Ascending aorta (tissue), 2 donors: ENCODE results near the gene OR6C3. TPM values are rescaled to one million over a fixed set of nuclear protein-coding genes. Genes with fewer than 3 reads are reported as not detected.
"Not testable (repeated sequence)": the region's sequence is repeated elsewhere in the genome, so short reads cannot be mapped to it uniquely, and the experiment has no call there.

Source experiments
- DNase-seq, 2 donors: peaks; one replicate each; pipeline ENCODE4 v3.0.0-alpha.2; 2019; ENCODE audit warnings: low spot score in 2 of 2
- H3K27ac ChIP-seq, 2 donors: fragments of 200-600 bp; sonication (generic); one replicate each; pipeline ENCODE4 v1.5.1; 2016 to 2017; ENCODE audit warnings: mild to moderate bottlenecking in 1 of 2
- H3K27me3 ChIP-seq: fragments of 200-600 bp; sonication (generic); one replicate; pipeline ENCODE4 v1.5.1; 2017
- H3K36me3 ChIP-seq, 2 donors: fragments of 200-600 bp; sonication (generic); one replicate each; pipeline ENCODE4 v1.5.1; 2016
- H3K4me1 ChIP-seq, 2 donors: fragments of 200-600 bp; sonication (generic); one replicate each; pipeline ENCODE4 v1.5.1; 2016 to 2017; ENCODE audit warnings: mild to moderate bottlenecking in 1 of 2
- H3K4me3 ChIP-seq, 2 donors: fragments of 200-600 bp; sonication (generic); one replicate each; pipeline ENCODE4 v1.5.1; 2016 to 2017; ENCODE audit warnings: mild to moderate bottlenecking in 1 of 2
- H3K9me3 ChIP-seq, 2 donors: fragments of 200-600 bp; sonication (generic); one replicate each; pipeline ENCODE4 v1.5.1; 2016
- CTCF ChIP-seq, 3 experiments: fragments of 200-600 bp in 2 of 3; fragments of 450-650 bp in 1 of 3; sonication (generic) in 2 of 3; IDR thresholded peaks; one replicate each; pipeline ENCODE4 v1.5.1; 2016 to 2019; ENCODE audit warnings: antibody characterized with exemption in 3 of 3, mild to moderate bottlenecking in 1 of 3, moderate library complexity in 1 of 3
- intact Hi-C: fragments of 100-400 bp; cut with DNase I; formaldehyde crosslinking; loops from one replicate; pipeline ENCODE4 v1.15.1; 2023
- total RNA-seq: library from RNA; depleted of rRNA; stranded (reverse); fragments of >200 nt; gene quantifications from one replicate; pipeline ENCODE4 v1.1.0, GENCODE V29; 2016

Gene OR6C3
- not detected for total RNA-seq

GRCh38 chr12:55330446-55330845 is at the start of gene OR6C3:
Gene OR6C3, plus strand, starts transcription at chr12:55330746. Its CDS starts 955 bp downstream, at chr12:55331701.
- no peak within 1 kb of the TSS for H3K4me3 ChIP-seq
- no peak for TF ChIP-seq CTCF (IDR thresholded peaks at IDR 0.05)
- H3K27me3 ChIP-seq: no peaks in the 10 kb centered on the region
- H3K9me3 ChIP-seq: no peaks in the 10 kb centered on the region
- H3K27ac ChIP-seq: no peak within 1 kb of the TSS
- H3K36me3 ChIP-seq: no peaks in the 10 kb centered on the region
- intact Hi-C loops: no loop called here
- H3K4me1 ChIP-seq: no peaks in the 10 kb centered on the region
- no peak for DNase-seq

- H3K27ac ChIP-seq: no peak overlapping the region
- H3K27me3 ChIP-seq: no peaks in the 10 kb centered on the region
- no peak overlapping the region for H3K4me3 ChIP-seq
- intact Hi-C loops: no loop called here
- H3K9me3 ChIP-seq: no peaks in the 10 kb centered on the region
- H3K36me3 ChIP-seq: no peaks in the 10 kb centered on the region
- no peaks in the 10 kb centered on the region for H3K4me1 ChIP-seq
- TF ChIP-seq CTCF (IDR thresholded peaks at IDR 0.05): no peak
- DNase-seq: no peak
Measured at GRCh38 chr12:55280991-55281390, 49.6 kb upstream of the OR6C3 start.

GRCh38 chr12:55289999-55290398 is 40.5 kb upstream of the OR6C3 start:
- Histone ChIP-seq H3K36me3 (no peaks in the 10 kb centered on the region), H3K27me3 (no peaks in the 10 kb centered on the region), H3K4me1 (no peaks in the 10 kb centered on the region), H3K9me3 (no peaks in the 10 kb centered on the region), H3K4me3 (no peak overlapping the region), H3K27ac (no peak overlapping the region)
- no peak for TF ChIP-seq CTCF (IDR thresholded peaks at IDR 0.05)
- intact Hi-C loops: no loop called here
- no peak for DNase-seq

GRCh38 chr12:55296469-55296868 is 34.1 kb upstream of the OR6C3 start, which contains the start of gene OR6C6:
Gene OR6C6, minus strand, starts transcription at chr12:55296569. Its CDS starts 1,337 bp downstream, at chr12:55295232.
- no peak for TF ChIP-seq CTCF (IDR thresholded peaks at IDR 0.05)
- H3K27ac ChIP-seq: no peak within 1 kb of the TSS
- H3K9me3 ChIP-seq: no peaks in the 10 kb centered on the region
- H3K4me1 ChIP-seq: no peaks in the 10 kb centered on the region
- intact Hi-C loops: no loop called here
- H3K27me3 ChIP-seq: no peaks in the 10 kb centered on the region
- H3K4me3 ChIP-seq: no peak within 1 kb of the TSS
- no peaks in the 10 kb centered on the region for H3K36me3 ChIP-seq
- DNase-seq: no peak

- intact Hi-C loops: no loop called here
- H3K27ac ChIP-seq: no peak within 1 kb of the TSS
- H3K9me3 ChIP-seq: no peaks in the 10 kb centered on the region
- no peaks in the 10 kb centered on the region for H3K36me3 ChIP-seq
- DNase-seq: no peak
- H3K27me3 ChIP-seq: no peaks in the 10 kb centered on the region
- no peaks in the 10 kb centered on the region for H3K4me1 ChIP-seq
- TF ChIP-seq CTCF (IDR thresholded peaks at IDR 0.05): no peak
- H3K4me3 ChIP-seq: no peak within 1 kb of the TSS
Measured at GRCh38 chr12:55314043-55314442, 16.5 kb upstream of the OR6C3 start, which contains the start of gene OR6C1. Gene OR6C1, plus strand, starts transcription at chr12:55314343. Its CDS starts 6,257 bp downstream, at chr12:55320600.

GRCh38 chr12:55320201-55320600 is 10.3 kb upstream of the OR6C3 start:
- no peaks in the 10 kb centered on the region for H3K27me3 ChIP-seq
- intact Hi-C loops: no loop called here
- H3K27ac ChIP-seq: no peak overlapping the region
- no peak for TF ChIP-seq CTCF (IDR thresholded peaks at IDR 0.05)
- no peaks in the 10 kb centered on the region for H3K4me1 ChIP-seq
- no peaks in the 10 kb centered on the region for H3K9me3 ChIP-seq
- no peaks in the 10 kb centered on the region for H3K36me3 ChIP-seq
- no peak overlapping the region for H3K4me3 ChIP-seq
- DNase-seq: no peak

GRCh38 chr12:55325801-55326200 is 4.7 kb upstream of the OR6C3 start:
- H3K27ac ChIP-seq, H3K9me3 ChIP-seq, H3K36me3 ChIP-seq, intact Hi-C loops, H3K4me3 ChIP-seq, DNase-seq, H3K4me1 ChIP-seq, H3K27me3 ChIP-seq: not testable (repeated sequence)
